B cell (primary cell): ENCODE data around the gene RAB26. TPM values are rescaled to one million over a fixed set of nuclear protein-coding genes. Genes with fewer than 3 reads are reported as not detected.

Experiments used
- ATAC-seq: fragments of 200-7000 bp; cut with Tn5 transposase; one replicate; pipeline ENCODE4 v1.10.0; 2021; ENCODE audit warnings: low read depth, mild to moderate bottlenecking, moderate number of reproducible peaks, moderate library complexity
- CTCF ChIA-PET: fragments of 350-600 bp; sonication (Branson Sonifier 250); formaldehyde crosslinking; loops from one replicate; lab custom pipeline; 2021; ENCODE audit warnings: antibody characterized with exemption, inconsistent platforms; lab: Charles Lee
- POLR2A ChIA-PET: fragments of 350-600 bp; sonication (Branson Sonifier 250); formaldehyde crosslinking; loops from one replicate; lab custom pipeline; 2021; ENCODE audit warnings: antibody characterized with exemption; lab: Charles Lee
- DNase-seq: peaks from one replicate; pipeline ENCODE4 v3.0.0; 2013
- H2AFZ ChIP-seq: 2 replicates; pipeline ENCODE4 v1.6.1; 2012; ENCODE audit warnings: mild to moderate bottlenecking, low read depth, low read length; ENCODE audit not compliant: insufficient read depth, poor library complexity, severe bottlenecking
- H3K27ac ChIP-seq, 2 donors: 1 replicate in 1 of 2; 2 replicates in 1 of 2; pipeline ENCODE4 v1.5.1; 2012 to 2013; ENCODE audit warnings: low read length in 2 of 2, mild to moderate bottlenecking in 2 of 2, moderate library complexity in 1 of 2
- H3K27me3 ChIP-seq, 4 experiments: fragments of 200-600 bp in 1 of 4; sonication (generic) in 1 of 4; replicated peaks in 1 of 4; 1 replicate in 2 of 4; 2 replicates in 2 of 4; pipeline versions ENCODE4 v1.6.1 to v1.7.0; 2013 to 2016; ENCODE audit warnings: low read length in 3 of 4, mild to moderate bottlenecking in 2 of 4, mixed read lengths in 1 of 4, moderate library complexity in 1 of 4; ENCODE audit not compliant: insufficient read depth in 4 of 4, control insufficient read depth in 3 of 4; ENCODE audit errors: control extremely low read depth in 1 of 4
- H3K36me3 ChIP-seq, 2 experiments: replicated peaks in 1 of 2; 1 replicate in 1 of 2; 2 replicates in 1 of 2; pipeline versions ENCODE4 v1.6.1 to v1.7.1; 2013; ENCODE audit warnings: low read length in 1 of 2; ENCODE audit not compliant: insufficient read depth in 2 of 2, control insufficient read depth in 1 of 2; ENCODE audit errors: control extremely low read depth in 1 of 2, extremely low read depth in 1 of 2
- H3K4me1 ChIP-seq, 2 donors: fragments of 200-600 bp in 1 of 2; sonication (generic) in 1 of 2; 1 replicate in 1 of 2; 2 replicates in 1 of 2; pipeline versions ENCODE4 v1.5.1 to v1.6.1; 2013 to 2017; ENCODE audit warnings: low read length in 2 of 2; ENCODE audit not compliant: control insufficient read depth in 2 of 2, insufficient read depth in 2 of 2
- H3K4me2 ChIP-seq: replicated peaks from 2 replicates; pipeline ENCODE3; 2012; ENCODE audit warnings: mild to moderate bottlenecking, low read depth, low read length; ENCODE audit not compliant: poor library complexity, severe bottlenecking
- H3K4me3 ChIP-seq, 5 experiments: fragments of 200-600 bp in 1 of 5; sonication (generic) in 1 of 5; 1 replicate in 3 of 5; 2 replicates in 2 of 5; pipeline versions ENCODE4 v1.5.1 to v1.7.0; 2011 to 2016; ENCODE audit warnings: low read length in 4 of 5, mild to moderate bottlenecking in 4 of 5, low read depth in 2 of 5, control low read depth in 1 of 5, moderate library complexity in 1 of 5; ENCODE audit not compliant: insufficient read depth in 1 of 5; ENCODE audit errors: control extremely low read depth in 1 of 5, extremely low read depth in 1 of 5
- H3K79me2 ChIP-seq: fragments of 200-600 bp; sonication (generic); one replicate; pipeline ENCODE4 v1.6.0; 2016; ENCODE audit warnings: low read length; ENCODE audit not compliant: control insufficient read depth, insufficient read depth
- H3K9ac ChIP-seq: fragments of 200-600 bp; sonication (generic); 2 replicates; pipeline ENCODE4 v1.6.1; 2017; ENCODE audit warnings: mild to moderate bottlenecking, low read length, moderate library complexity
- H3K9me3 ChIP-seq, 3 donors: one replicate each; pipeline versions ENCODE4 v1.6.1 to v1.7.1; 2013; ENCODE audit warnings: low read length in 2 of 3; ENCODE audit not compliant: control insufficient read depth in 2 of 3, insufficient read depth in 1 of 3; ENCODE audit errors: control extremely low read depth in 1 of 3
- H4K20me1 ChIP-seq: 2 replicates; pipeline ENCODE4 v1.6.0; 2012; ENCODE audit warnings: mild to moderate bottlenecking, low read length; ENCODE audit not compliant: insufficient read depth, control insufficient read depth, poor library complexity, severe bottlenecking
- H3K27ac Mint-ChIP-seq: one replicate; pipeline ENCODE4 v1.8.0; 2021; ENCODE audit warnings: mixed read lengths
- H3K27me3 Mint-ChIP-seq: one replicate; pipeline ENCODE4 v1.8.0; 2021; ENCODE audit warnings: mixed read lengths
- H3K4me1 Mint-ChIP-seq: one replicate; pipeline ENCODE4 v1.8.0; 2021; ENCODE audit warnings: mixed read lengths
- H3K4me3 Mint-ChIP-seq: one replicate; pipeline ENCODE4 v1.8.0; 2021; ENCODE audit warnings: mixed read lengths
- H3K9me3 Mint-ChIP-seq: one replicate; pipeline ENCODE4 v1.8.0; 2022; ENCODE audit warnings: mixed read lengths; ENCODE audit not compliant: insufficient read depth
- EZH2 ChIP-seq: IDR thresholded peaks from 2 replicates; pipeline ENCODE4 v1.6.1; 2012; ENCODE audit warnings: borderline replicate concordance, low read depth, mild to moderate bottlenecking, moderate library complexity, low read length; ENCODE audit not compliant: insufficient read depth, poor library complexity, severe bottlenecking
- WGBS: methylation state at CpG from one replicate; pipeline ENCODE4 v1.1.5; 2013; ENCODE audit warnings: missing lambda C conversion rate; ENCODE audit not compliant: insufficient coverage; 5-methylcytosine and 5-hydroxymethylcytosine counted together
- intact Hi-C: fragments of 100-400 bp; cut with micrococcal nuclease; formaldehyde crosslinking; loops from one replicate; pipeline ENCODE4 v1.10.0; 2022
- polyA plus RNA-seq: library from polyadenylated mRNA; depleted of rRNA; stranded (reverse); fragments of >200 nt; gene quantifications from 2 replicates; pipeline ENCODE4 v1.2.3, GENCODE V29; 2012
- total RNA-seq, 2 donors: library from RNA; stranded (reverse); fragments of 120-200 nt in 1 of 2; gene quantifications; 1 replicate in 1 of 2; 2 replicates in 1 of 2; pipeline versions ENCODE4 v1.2.3 to v1.2.4, GENCODE V29; 2013 to 2022
- TF ChIP-seq, protein P1 (sequence below): fragments of 200-600 bp; IDR thresholded peaks from one replicate; pipeline ENCODE4 v1.8.0; 2022; ENCODE audit warnings: antibody characterized with exemption, mild to moderate bottlenecking

The RAB26 gene
- total and polyA plus RNA-seq, 2 donors (not counting 1 experiment from before 2014, with no cell fraction given) = 0.62 to 1.2 TPM

DNA sequence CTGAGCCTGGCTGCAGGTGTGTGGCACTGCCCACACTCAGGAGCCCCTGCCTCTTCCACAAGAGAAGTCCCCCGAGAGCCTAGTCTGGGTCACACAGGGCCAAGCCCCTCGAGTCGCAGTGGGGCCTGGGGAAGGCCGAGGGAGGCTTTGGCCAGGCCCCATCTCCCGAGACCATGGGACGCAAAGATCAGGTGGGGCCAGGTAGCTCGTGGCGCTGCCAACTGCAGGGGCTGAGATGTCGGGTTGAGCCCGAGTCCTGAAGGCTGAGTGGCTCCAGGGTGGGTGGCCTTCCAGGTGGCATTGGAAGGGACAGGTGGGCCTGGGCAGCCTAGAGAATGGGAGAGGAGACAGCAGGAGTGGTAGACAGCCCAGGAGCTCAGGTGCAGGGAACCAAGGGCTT, 13.5 kb downstream of the RAB26 start:
- Mint-ChIP-seq H3K4me3 (no peak overlapping the region), H3K9me3 (no peaks in the 10 kb centered on the region), H3K4me1 (peaks cover 24% of the 10 kb centered on the region), H3K27me3 (no peaks in the 10 kb centered on the region), H3K27ac (peak overlapping the region; percentile 53)
- CTCF ChIA-PET = interaction anchor here (0.8 to 1.9 kb wide), 2 partner anchors 22 to 89 kb away, joined by 3 to 5 read pairs; partner anchors contain the start of gene ECI1
- peaks cover 82% of the 10 kb centered on the region for H3K79me2 ChIP-seq
- H2AFZ ChIP-seq = no peak overlapping the region
- DNase-seq (no peak), ATAC-seq (no peak)
- peaks cover 0 to 14% (median 0%) of the 10 kb centered on the region in 3 donors for H3K9me3 ChIP-seq
- H3K4me3 ChIP-seq = no peak overlapping the region
- H3K4me1 ChIP-seq = peaks cover 3 to 28% of the 10 kb centered on the region in 2 donors
- peaks cover 0 to 12% of the 10 kb centered on the region in 2 experiments for H3K36me3 ChIP-seq
- no peak overlapping the region for H3K9ac ChIP-seq
- intact Hi-C loops = no loop called here
- no peak overlapping the region for H3K27ac ChIP-seq
- 98% methylated on average over 10 of the region's 10 CpGs for WGBS
- TF ChIP-seq, protein P1, sequence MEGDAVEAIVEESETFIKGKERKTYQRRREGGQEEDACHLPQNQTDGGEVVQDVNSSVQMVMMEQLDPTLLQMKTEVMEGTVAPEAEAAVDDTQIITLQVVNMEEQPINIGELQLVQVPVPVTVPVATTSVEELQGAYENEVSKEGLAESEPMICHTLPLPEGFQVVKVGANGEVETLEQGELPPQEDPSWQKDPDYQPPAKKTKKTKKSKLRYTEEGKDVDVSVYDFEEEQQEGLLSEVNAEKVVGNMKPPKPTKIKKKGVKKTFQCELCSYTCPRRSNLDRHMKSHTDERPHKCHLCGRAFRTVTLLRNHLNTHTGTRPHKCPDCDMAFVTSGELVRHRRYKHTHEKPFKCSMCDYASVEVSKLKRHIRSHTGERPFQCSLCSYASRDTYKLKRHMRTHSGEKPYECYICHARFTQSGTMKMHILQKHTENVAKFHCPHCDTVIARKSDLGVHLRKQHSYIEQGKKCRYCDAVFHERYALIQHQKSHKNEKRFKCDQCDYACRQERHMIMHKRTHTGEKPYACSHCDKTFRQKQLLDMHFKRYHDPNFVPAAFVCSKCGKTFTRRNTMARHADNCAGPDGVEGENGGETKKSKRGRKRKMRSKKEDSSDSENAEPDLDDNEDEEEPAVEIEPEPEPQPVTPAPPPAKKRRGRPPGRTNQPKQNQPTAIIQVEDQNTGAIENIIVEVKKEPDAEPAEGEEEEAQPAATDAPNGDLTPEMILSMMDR = no peak
- TF ChIP-seq EZH2 = no peak
- POLR2A ChIA-PET = no interaction called here
- no peak overlapping the region for H3K4me2 ChIP-seq
- no peaks in the 10 kb centered on the region for H3K27me3 ChIP-seq
- H4K20me1 ChIP-seq = peaks cover 74% of the 10 kb centered on the region

DNA sequence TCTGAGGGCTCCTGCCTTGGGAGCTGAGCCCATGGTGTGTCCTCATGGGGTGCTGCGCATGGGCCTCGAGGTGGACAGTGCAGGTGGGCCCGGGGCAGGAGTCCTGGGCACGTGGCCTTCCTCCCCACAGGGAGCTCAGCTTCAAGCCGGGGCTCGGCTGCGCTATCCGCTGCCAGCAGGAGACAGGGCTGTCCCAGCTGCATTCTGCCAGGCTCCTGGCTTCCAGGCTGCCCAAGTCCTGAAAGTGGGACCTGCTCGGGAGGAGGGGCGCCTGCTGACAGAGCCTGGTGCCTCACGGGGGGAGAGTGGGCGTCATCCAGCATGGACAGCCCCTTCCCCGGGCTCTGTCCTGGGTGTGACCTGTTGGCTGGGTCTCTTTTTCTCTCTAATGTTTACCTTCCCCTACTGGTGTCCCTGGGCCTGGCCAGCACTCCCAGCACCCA, 14.3 kb downstream of the RAB26 start:
- ChIA-PET CTCF (interaction anchor here (0.8 kb wide), 1 partner anchor 88 kb away, joined by 3 read pairs; the partner anchor contains the start of gene ECI1), POLR2A (no interaction called here)
- Mint-ChIP-seq H3K4me3 (no peak overlapping the region), H3K27me3 (no peaks in the 10 kb centered on the region), H3K9me3 (no peaks in the 10 kb centered on the region), H3K27ac (no peak overlapping the region), H3K4me1 (peaks cover 16% of the 10 kb centered on the region)
- Histone ChIP-seq H3K9me3 (peaks cover 0 to 14% (median 0%) of the 10 kb centered on the region in 3 donors), H3K27ac (no peak overlapping the region), H3K27me3 (no peaks in the 10 kb centered on the region), H3K4me2 (no peak overlapping the region), H3K9ac (no peak overlapping the region), H3K4me3 (no peak overlapping the region), H3K36me3 (peaks cover 0 to 12% of the 10 kb centered on the region in 2 experiments), H4K20me1 (peaks cover 70% of the 10 kb centered on the region), H3K4me1 (peaks cover 0 to 23% of the 10 kb centered on the region in 2 donors), H3K79me2 (peaks cover 82% of the 10 kb centered on the region), H2AFZ (no peak overlapping the region)
- ATAC-seq (no peak), DNase-seq (no peak)
- no peak for TF ChIP-seq EZH2
- TF ChIP-seq, protein P1 = no peak
- intact Hi-C loops = no loop called here
- WGBS = 97% methylated on average over 13 of the region's 13 CpGs
